ENCODE results near the gene FANCC. TPM values are rescaled to one million over a fixed set of nuclear protein-coding genes. Genes with fewer than 3 reads are reported as not detected.
A peak's percentile ranks its signal among the peaks of the same experiment; 100 is the strongest.

The FANCC gene
- total and polyA plus RNA-seq, 2 experiments from 2014 or later: 5.0 to 5.3 TPM

DNA sequence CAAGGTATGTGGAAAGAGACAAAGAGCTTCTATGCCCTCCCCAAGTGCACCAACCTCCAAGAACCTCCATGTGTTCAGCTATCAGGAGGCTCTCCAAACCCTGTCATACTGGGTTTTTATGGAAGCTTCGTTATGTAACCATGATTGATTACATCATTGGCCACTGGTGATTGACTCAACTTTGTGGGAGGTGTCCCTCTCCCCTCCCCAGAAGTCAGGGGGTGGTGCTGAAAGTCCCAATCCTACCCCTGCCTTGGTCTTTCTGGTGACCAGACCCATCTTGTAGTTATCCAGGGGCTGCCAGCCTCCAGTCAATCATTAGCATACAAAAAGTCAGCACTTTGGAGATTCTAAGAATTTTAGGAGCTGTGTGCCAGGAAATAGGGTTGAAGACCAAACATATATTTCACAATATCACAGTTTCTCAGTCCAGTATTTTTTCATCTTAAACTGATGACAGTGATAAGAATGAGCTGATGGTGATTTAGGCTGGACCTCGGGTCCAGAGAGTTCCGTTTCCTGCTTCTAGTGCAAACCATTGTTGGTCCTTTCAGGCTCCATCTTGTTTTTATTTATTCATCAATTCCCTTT, 27.3 kb upstream of the FANCC start:
- Histone ChIP-seq H3K4me3 (no peak overlapping the region), H3K9ac (no peak overlapping the region), H3K36me3 (ENCODE audit: low read depth) (no peaks in the 10 kb centered on the region), H3K4me1 (ENCODE audit: insufficient read depth) (no peaks in the 10 kb centered on the region), H4K20me1 (ENCODE audit: insufficient read depth) (no peaks in the 10 kb centered on the region), H3K79me2 (ENCODE audit: insufficient read depth) (no peaks in the 10 kb centered on the region), H2AFZ (no peak overlapping the region), H3K27ac (no peak overlapping the region), H3K9me2 (ENCODE audit: insufficient read depth) (no peaks in the 10 kb centered on the region), H3K27me3 (replicated peaks; ENCODE audit: insufficient read depth) (peaks cover 19% of the 10 kb centered on the region), H3K9me3 (ENCODE audit: low read depth) (no peaks in the 10 kb centered on the region), H3K4me2 (ENCODE audit: unreplicated experiment) (no peak overlapping the region), H3F3A (ENCODE audit: insufficient read depth) (no peaks in the 10 kb centered on the region)
- DNase-seq: no peak
- TF ChIP-seq EZH2phosphoT487 (IDR thresholded peaks at IDR 0.05; ENCODE audit: insufficient read depth, low read depth) (no peak), EZH2 (IDR thresholded peaks at IDR 0.05; ENCODE audit: insufficient read depth, poor library complexity, severe bottlenecking) (no peak)
- in situ Hi-C loops (cut with MboI): no loop called here
- 45 to 60% methylated on average over 3 of the region's 3 CpGs for WGBS, 2 experiments (ENCODE audit: low coverage in 1 of 2, low lambda C conversion rate in 2 of 2, missing lambda C conversion rate in 2 of 2)

DNA sequence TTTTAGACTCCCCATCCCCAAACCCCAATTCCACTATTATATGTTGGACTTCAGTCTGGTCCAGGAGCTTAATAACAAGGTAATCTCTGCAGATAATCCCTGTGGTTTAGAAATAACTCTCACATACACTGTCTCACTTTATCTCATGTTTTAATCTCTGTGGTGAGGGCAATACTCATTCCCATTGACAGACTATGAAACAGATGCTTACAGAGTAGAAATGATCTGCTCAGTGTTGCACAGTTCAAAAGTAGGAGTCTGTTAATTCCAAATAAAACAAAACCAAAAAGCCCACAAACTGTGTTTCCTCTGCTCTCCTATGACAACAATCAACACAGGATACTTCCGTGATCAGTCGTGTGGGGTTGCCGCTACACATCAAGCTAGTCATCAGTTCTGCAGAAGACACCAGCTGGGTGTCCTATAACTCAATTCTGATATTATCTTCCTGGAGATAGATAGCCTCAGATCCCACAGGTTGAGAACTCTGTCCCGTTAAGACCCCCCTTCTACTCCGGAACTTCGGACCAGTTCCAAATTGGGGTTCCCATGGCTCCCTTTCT, 26.3 kb upstream of the FANCC start:
- no peak overlapping the region for H3K27ac ChIP-seq
- H3K27me3 ChIP-seq (replicated peaks; ENCODE audit: insufficient read depth): peaks cover 18% of the 10 kb centered on the region
- H3K79me2 ChIP-seq (ENCODE audit: insufficient read depth): no peaks in the 10 kb centered on the region
- in situ Hi-C loops (cut with MboI): no loop called here
- no peak overlapping the region for H3K4me3 ChIP-seq
- H3K4me1 ChIP-seq (ENCODE audit: insufficient read depth): no peaks in the 10 kb centered on the region
- H3K36me3 ChIP-seq (ENCODE audit: low read depth): no peaks in the 10 kb centered on the region
- no peak overlapping the region for H2AFZ ChIP-seq
- H3F3A ChIP-seq (ENCODE audit: insufficient read depth): no peaks in the 10 kb centered on the region
- H3K4me2 ChIP-seq (ENCODE audit: unreplicated experiment): no peak overlapping the region
- 87 to 90% methylated on average over 6 of the region's 6 CpGs for WGBS, 2 experiments (ENCODE audit: low coverage in 1 of 2, low lambda C conversion rate in 2 of 2, missing lambda C conversion rate in 2 of 2)
- no peak for TF ChIP-seq EZH2phosphoT487 (IDR thresholded peaks at IDR 0.05; ENCODE audit: insufficient read depth, low read depth)
- no peak for TF ChIP-seq EZH2 (IDR thresholded peaks at IDR 0.05; ENCODE audit: insufficient read depth, poor library complexity, severe bottlenecking)
- no peaks in the 10 kb centered on the region for H3K9me2 ChIP-seq (ENCODE audit: insufficient read depth)
- no peaks in the 10 kb centered on the region for H3K9me3 ChIP-seq (ENCODE audit: low read depth)
- no peak for DNase-seq
- no peaks in the 10 kb centered on the region for H4K20me1 ChIP-seq (ENCODE audit: insufficient read depth)
- no peak overlapping the region for H3K9ac ChIP-seq

DNA sequence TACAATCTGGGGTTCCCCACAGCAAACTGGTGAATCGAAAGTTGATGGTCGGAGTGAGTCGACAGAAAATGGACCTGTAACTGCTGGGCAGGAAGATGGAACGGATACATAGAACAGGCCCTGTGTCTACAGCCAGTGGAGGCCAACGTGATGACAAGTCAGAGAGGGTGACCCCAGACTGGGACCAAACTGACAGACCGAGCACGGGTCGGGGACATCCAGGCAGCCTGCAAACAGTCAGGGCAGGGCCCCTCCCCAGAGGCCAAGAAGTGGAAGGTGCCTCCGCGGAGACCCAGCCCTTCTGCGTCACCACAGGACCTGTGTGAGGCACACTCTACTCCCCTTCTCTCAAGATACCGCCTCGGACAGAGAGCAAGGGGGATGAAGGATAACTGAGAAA, 25.1 kb upstream of the FANCC start:
- in situ Hi-C loops (cut with MboI): no loop called here
- Histone ChIP-seq H3F3A (ENCODE audit: insufficient read depth) (no peaks in the 10 kb centered on the region), H3K27ac (no peak overlapping the region), H2AFZ (no peak overlapping the region), H3K27me3 (replicated peaks; ENCODE audit: insufficient read depth) (peaks cover 7% of the 10 kb centered on the region), H3K9me2 (ENCODE audit: insufficient read depth) (no peaks in the 10 kb centered on the region), H3K9me3 (ENCODE audit: low read depth) (no peaks in the 10 kb centered on the region), H3K9ac (no peak overlapping the region), H3K36me3 (ENCODE audit: low read depth) (no peaks in the 10 kb centered on the region), H3K79me2 (ENCODE audit: insufficient read depth) (no peaks in the 10 kb centered on the region), H3K4me2 (ENCODE audit: unreplicated experiment) (no peak overlapping the region), H3K4me3 (no peak overlapping the region), H4K20me1 (ENCODE audit: insufficient read depth) (no peaks in the 10 kb centered on the region), H3K4me1 (ENCODE audit: insufficient read depth) (no peaks in the 10 kb centered on the region)
- TF ChIP-seq EZH2phosphoT487 (IDR thresholded peaks at IDR 0.05; ENCODE audit: insufficient read depth, low read depth) (no peak), EZH2 (IDR thresholded peaks at IDR 0.05; ENCODE audit: insufficient read depth, poor library complexity, severe bottlenecking) (no peak)
- 82 to 83% methylated on average over 13 of the region's 13 CpGs for WGBS, 2 experiments (ENCODE audit: low coverage in 1 of 2, low lambda C conversion rate in 2 of 2, missing lambda C conversion rate in 2 of 2)
- DNase-seq: no peak

DNA sequence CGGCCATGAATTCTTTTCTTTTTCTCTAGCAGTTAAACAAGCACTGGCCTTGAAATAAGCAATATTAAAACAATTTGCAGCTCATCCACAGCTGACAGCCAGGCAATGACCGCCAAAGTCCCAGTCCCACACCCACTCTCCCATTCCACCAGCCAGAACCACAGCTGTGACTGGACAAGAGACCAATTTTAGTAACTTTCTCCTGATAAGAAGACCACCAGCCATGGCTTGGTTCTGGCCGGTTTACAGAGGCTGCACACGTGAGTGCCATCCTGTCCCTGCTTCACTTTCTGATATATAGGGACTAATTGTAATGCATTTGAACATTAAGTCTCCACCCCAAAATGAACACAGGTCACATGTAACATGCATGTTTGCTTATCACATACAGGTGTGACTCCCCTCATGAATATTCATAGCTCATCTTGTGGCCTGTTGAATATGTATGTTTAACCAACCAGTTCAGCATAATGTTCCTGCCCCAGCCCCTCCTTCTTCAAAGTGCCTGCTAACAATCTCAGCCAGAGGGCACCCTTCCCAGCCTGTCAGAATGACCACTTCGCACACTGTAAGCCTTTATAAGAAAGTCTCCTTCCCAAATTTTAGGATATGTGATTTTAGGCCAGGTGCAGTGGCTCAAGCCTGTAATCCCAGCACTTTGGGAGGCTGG, 23.9 kb upstream of the FANCC start:
- Histone ChIP-seq H3K4me1 (ENCODE audit: insufficient read depth) (no peaks in the 10 kb centered on the region), H3K79me2 (ENCODE audit: insufficient read depth) (no peaks in the 10 kb centered on the region), H3K4me2 (ENCODE audit: unreplicated experiment) (no peak overlapping the region), H2AFZ (no peak overlapping the region), H3F3A (ENCODE audit: insufficient read depth) (no peaks in the 10 kb centered on the region), H3K27ac (no peak overlapping the region), H3K36me3 (ENCODE audit: low read depth) (no peaks in the 10 kb centered on the region), H3K4me3 (no peak overlapping the region), H3K27me3 (replicated peaks; ENCODE audit: insufficient read depth) (no peaks in the 10 kb centered on the region), H3K9me2 (ENCODE audit: insufficient read depth) (no peaks in the 10 kb centered on the region), H4K20me1 (ENCODE audit: insufficient read depth) (no peaks in the 10 kb centered on the region), H3K9ac (no peak overlapping the region), H3K9me3 (ENCODE audit: low read depth) (no peaks in the 10 kb centered on the region)
- WGBS, 2 experiments (ENCODE audit: low coverage in 1 of 2, low lambda C conversion rate in 2 of 2, missing lambda C conversion rate in 2 of 2): 21 to 24% methylated on average over 5 of the region's 5 CpGs
- peak; percentile 16 for DNase-seq
- no peak for TF ChIP-seq EZH2 (IDR thresholded peaks at IDR 0.05; ENCODE audit: insufficient read depth, poor library complexity, severe bottlenecking)
- in situ Hi-C loops (cut with MboI): no loop called here
